ENCODE measurements around the gene SLC16A2. TPM values are rescaled to one million over a fixed set of nuclear protein-coding genes. Genes with fewer than 3 reads are reported as not detected.
"Not testable (repeated sequence)": the region's sequence is repeated elsewhere in the genome, so short reads cannot be mapped to it uniquely, and the experiment has no call there.

Gene SLC16A2
- total RNA-seq, 2 donors from 2014 or later, result 2.9 to 7.3 TPM

GRCh38 chrX:74458736-74459135, 37.4 kb downstream of the SLC16A2 start:
- ATAC-seq (peak; percentile 65), DNase-seq (no peak)
- intact Hi-C loops (cut with DNase I), result no loop called here
- no peaks in the 10 kb centered on the region for H3K9me3 ChIP-seq
- WGBS, 2 donors, result 21 to 29% methylated on average over 1 of the region's 1 CpG
- no peaks in the 10 kb centered on the region for H3K36me3 ChIP-seq (replicated peaks in 1 of 2; ENCODE audit: insufficient read depth in 1 of 2, low read depth in 2 of 2)
- H3K27ac ChIP-seq, result no peak overlapping the region
- H3K4me3 ChIP-seq, result no peak overlapping the region
- no peaks in the 10 kb centered on the region for H3K27me3 ChIP-seq
- H3K4me1 ChIP-seq, result no peaks in the 10 kb centered on the region
- TF ChIP-seq CTCF (IDR thresholded peaks at IDR 0.05) (peak in 1 of 7 experiments; percentile 7), POLR2A (IDR thresholded peaks at IDR 0.05) (no peak)

- intact Hi-C loops (cut with DNase I), result no loop called here
- DNase-seq (no peak), ATAC-seq (no peak)
- no peaks in the 10 kb centered on the region for H3K9me3 ChIP-seq
- no peaks in the 10 kb centered on the region for H3K4me1 ChIP-seq
- no peaks in the 10 kb centered on the region for H3K27me3 ChIP-seq
- 72 to 88% methylated on average over 4 of the region's 4 CpGs for WGBS, 2 donors
- H3K27ac ChIP-seq, result no peak overlapping the region
- no peak overlapping the region for H3K4me3 ChIP-seq
- no peak for TF ChIP-seq CTCF (IDR thresholded peaks at IDR 0.05)
- TF ChIP-seq POLR2A (IDR thresholded peaks at IDR 0.05), result no peak
- no peaks in the 10 kb centered on the region for H3K36me3 ChIP-seq (replicated peaks in 1 of 2; ENCODE audit: insufficient read depth in 1 of 2, low read depth in 2 of 2)
Measured at GRCh38 chrX:74461384-74461783, 40.1 kb downstream of the SLC16A2 start.

GRCh38 chrX:74464722-74465121, 43.4 kb downstream of the SLC16A2 start:
- ATAC-seq, result no peak

GRCh38 chrX:74465424-74465823, 44.1 kb downstream of the SLC16A2 start:
- intact Hi-C loops (cut with DNase I), result no loop called here
- Histone ChIP-seq H3K9me3 (no peaks in the 10 kb centered on the region), H3K27ac (no peak overlapping the region), H3K4me3 (no peak overlapping the region), H3K27me3 (no peaks in the 10 kb centered on the region), H3K36me3 (replicated peaks in 1 of 2; ENCODE audit: insufficient read depth in 1 of 2, low read depth in 2 of 2) (no peaks in the 10 kb centered on the region), H3K4me1 (no peaks in the 10 kb centered on the region)
- WGBS, 2 donors, result 67 to 100% methylated on average over 1 of the region's 1 CpG
- DNase-seq (no peak), ATAC-seq (no peak)
- TF ChIP-seq POLR2A (IDR thresholded peaks at IDR 0.05), result no peak
- no peak for TF ChIP-seq CTCF (IDR thresholded peaks at IDR 0.05)

More at GRCh38 chrX:74464722-74465121, 43.4 kb downstream of the SLC16A2 start:
- Histone ChIP-seq H3K9me3 (no peaks in the 10 kb centered on the region), H3K27ac (no peak overlapping the region), H3K4me3 (no peak overlapping the region), H3K27me3 (no peaks in the 10 kb centered on the region), H3K36me3 (replicated peaks in 1 of 2; ENCODE audit: insufficient read depth in 1 of 2, low read depth in 2 of 2) (no peaks in the 10 kb centered on the region), H3K4me1 (no peaks in the 10 kb centered on the region)
- 100% methylated on average over 1 of the region's 1 CpG; no CpG with 5 or more reads in 1 of the 2 donors for WGBS, 2 donors
- TF ChIP-seq POLR2A (IDR thresholded peaks at IDR 0.05), result no peak
- TF ChIP-seq CTCF (IDR thresholded peaks at IDR 0.05), result no peak
- intact Hi-C loops (cut with DNase I), result no loop called here
- no peak for DNase-seq

GRCh38 chrX:74467656-74468055, 46.4 kb downstream of the SLC16A2 start:
- Histone ChIP-seq H3K36me3 (replicated peaks in 1 of 2; ENCODE audit: insufficient read depth in 1 of 2, low read depth in 2 of 2) (no peaks in the 10 kb centered on the region), H3K4me3 (no peak overlapping the region), H3K9me3 (no peaks in the 10 kb centered on the region), H3K27ac (no peak overlapping the region), H3K4me1 (no peaks in the 10 kb centered on the region), H3K27me3 (no peaks in the 10 kb centered on the region)
- intact Hi-C loops (cut with DNase I), result no loop called here
- ATAC-seq (no peak), DNase-seq (no peak)
- TF ChIP-seq POLR2A (IDR thresholded peaks at IDR 0.05) (no peak), CTCF (IDR thresholded peaks at IDR 0.05) (no peak)

- H3K27me3 ChIP-seq; DNase-seq; H3K27ac ChIP-seq; intact Hi-C loops (cut with DNase I); H3K36me3 ChIP-seq (replicated peaks in 1 of 2; ENCODE audit: insufficient read depth in 1 of 2, low read depth in 2 of 2); ATAC-seq; H3K4me3 ChIP-seq; H3K9me3 ChIP-seq; H3K4me1 ChIP-seq: not testable (repeated sequence)
- WGBS, 2 donors, result 88 to 93% methylated on average over 1 to 2 of the region's 2 CpGs
Measured at GRCh38 chrX:74473116-74473515, 51.8 kb downstream of the SLC16A2 start.

All from body of pancreas (tissue), 4 donors.